Activated gamma-delta T cell (primary cell): ENCODE results near the gene YWHAQ.

Experiments
- DNase-seq: peaks from one replicate; lab custom pipeline; 2025; lab: John Stamatoyannopoulos, UW
- total RNA-seq, 2 donors: gene quantifications; one replicate each; lab custom pipeline; 2026; lab: John Stamatoyannopoulos, UW

YWHAQ gene
- 216 to 317 reads per million in 2 donors for total RNA-seq

GRCh38 chr2:9630736-9631552, at the start of gene YWHAQ:
Gene YWHAQ (minus strand): TSS chr2:9630997. CDS start chr2:9630452, 545 bp downstream.
- peak; percentile 96 for DNase-seq

- DNase-seq: no peak
Measured at GRCh38 chr2:9680082-9680481, 49.3 kb upstream of the YWHAQ start.

GRCh38 chr2:9679218-9679617, 48.4 kb upstream of the YWHAQ start:
- no peak for DNase-seq

- DNase-seq: no peak
Measured at GRCh38 chr2:9678544-9678943, 47.7 kb upstream of the YWHAQ start.

- DNase-seq: no peak
Measured at GRCh38 chr2:9675415-9676351, 44.9 kb upstream of the YWHAQ start.

GRCh38 chr2:9674891-9675414, 44.2 kb upstream of the YWHAQ start:
- DNase-seq: no peak

GRCh38 chr2:9673914-9674481, 43.2 kb upstream of the YWHAQ start:
- DNase-seq: no peak

- DNase-seq: no peak
Measured at GRCh38 chr2:9668687-9669345, 38.0 kb upstream of the YWHAQ start.

- DNase-seq: no peak
Measured at GRCh38 chr2:9667826-9668225, 37.0 kb upstream of the YWHAQ start.

GRCh38 chr2:9666306-9666705, 35.5 kb upstream of the YWHAQ start:
- DNase-seq: no peak

GRCh38 chr2:9665898-9666297, 35.1 kb upstream of the YWHAQ start:
- no peak for DNase-seq

- no peak for DNase-seq
Measured at GRCh38 chr2:9664365-9664764, 33.6 kb upstream of the YWHAQ start.

- DNase-seq: no peak
Measured at GRCh38 chr2:9663008-9663879, 32.4 kb upstream of the YWHAQ start.

- no peak for DNase-seq
Measured at GRCh38 chr2:9661261-9661660, 30.5 kb upstream of the YWHAQ start.

GRCh38 chr2:9660781-9661180, 30.0 kb upstream of the YWHAQ start:
- DNase-seq: no peak

GRCh38 chr2:9660154-9660553, 29.4 kb upstream of the YWHAQ start:
- DNase-seq: no peak

GRCh38 chr2:9658972-9659371, 28.2 kb upstream of the YWHAQ start:
- DNase-seq: no peak

- DNase-seq: no peak
Measured at GRCh38 chr2:9657731-9658130, 26.9 kb upstream of the YWHAQ start.

GRCh38 chr2:9657083-9657482, 26.3 kb upstream of the YWHAQ start:
- no peak for DNase-seq

GRCh38 chr2:9656270-9656766, 25.5 kb upstream of the YWHAQ start:
- DNase-seq: no peak
